NCI-H146 treated with DMSO at 0.1 percent for 48 hours (cell line): ENCODE measurements around the gene LIMS1.
A peak's percentile ranks its signal among the peaks of the same experiment; 100 is the strongest.

ENCODE experiments used
- DNase-seq: peaks from one replicate; lab custom pipeline; 2025; ENCODE audit not compliant: unreplicated experiment; lab: John Stamatoyannopoulos, UW

Gene LIMS1

DNA sequence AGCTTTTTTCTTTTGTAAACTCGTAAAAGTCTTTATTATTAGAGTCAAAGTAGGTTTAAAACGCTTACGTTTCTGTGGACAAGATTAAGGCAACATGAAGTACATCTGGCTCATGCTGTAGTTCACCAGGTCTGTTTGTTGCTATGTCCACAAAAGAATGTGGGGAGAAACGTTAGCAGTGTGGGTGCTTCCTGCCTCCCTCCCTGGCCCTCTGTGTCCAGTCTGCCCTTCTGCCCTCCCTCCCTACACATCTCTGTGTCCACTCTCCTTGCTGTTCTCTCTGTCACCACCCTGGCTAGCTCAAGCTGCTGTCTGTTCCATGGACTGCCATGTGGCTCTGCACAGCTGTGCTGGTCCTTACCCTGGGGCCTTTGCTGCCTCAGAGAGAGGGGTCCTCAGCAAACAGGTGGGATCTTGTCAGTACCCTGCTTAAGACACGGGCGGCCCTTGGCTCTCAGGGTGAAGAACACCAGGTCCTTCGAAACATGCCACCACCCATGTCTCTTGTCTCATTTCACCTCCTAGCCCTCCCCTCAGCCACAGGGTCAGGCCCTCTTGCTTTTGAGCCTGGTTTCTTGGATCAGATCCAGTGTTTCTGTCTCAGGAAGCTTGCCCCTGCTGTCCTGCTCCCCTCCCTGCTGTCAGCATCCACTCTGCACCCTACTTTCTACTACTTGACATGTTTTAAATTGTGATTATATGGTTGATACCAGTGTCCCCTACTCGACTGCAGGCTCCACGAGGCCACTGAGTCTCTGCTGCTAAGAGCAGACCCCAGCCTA is 79.2 kb downstream of the LIMS1 start:
- DNase-seq, result no peak

DNA sequence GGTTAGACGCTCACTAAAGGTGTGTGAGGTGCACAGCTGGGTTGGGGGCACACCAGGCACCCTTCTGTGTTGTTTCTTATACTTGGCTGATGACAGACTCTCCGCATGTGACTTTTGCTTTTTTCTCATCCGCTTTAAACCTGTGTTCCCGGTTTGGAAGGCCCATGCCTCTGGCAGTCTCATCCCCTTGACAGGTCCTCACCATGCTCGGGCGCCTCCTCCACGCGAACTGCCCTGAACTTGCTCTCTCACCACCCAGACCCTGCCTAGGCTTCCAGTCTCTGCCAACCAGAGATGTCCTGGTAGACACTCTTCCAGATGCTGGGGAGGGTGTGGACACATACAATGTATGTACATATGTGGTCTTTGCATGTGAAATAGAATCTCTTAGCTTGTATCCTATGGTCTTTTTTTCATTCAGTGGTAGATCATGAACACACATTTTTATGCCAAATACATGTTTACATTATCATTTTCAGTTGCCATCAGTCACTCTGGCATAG is 79.8 kb downstream of the LIMS1 start:
- no peak for DNase-seq

DNA sequence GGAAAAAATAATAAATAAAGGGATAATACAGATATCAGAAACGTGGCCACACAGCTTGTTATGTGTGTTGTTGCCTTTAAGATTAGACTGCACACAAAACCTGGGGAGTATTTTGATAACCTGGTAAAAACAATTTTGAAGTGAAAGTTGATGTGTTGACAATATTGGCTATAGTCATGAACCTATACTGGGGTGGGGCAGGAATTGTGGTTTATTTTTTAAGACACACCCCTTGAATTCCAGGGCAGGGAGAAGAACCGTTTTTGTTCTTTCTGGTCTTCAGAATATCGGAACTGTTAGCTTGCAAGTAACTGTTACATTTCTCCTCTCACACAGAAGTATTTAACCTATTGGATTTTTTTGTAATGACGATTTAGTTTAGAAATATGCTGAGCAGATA is 80.4 kb downstream of the LIMS1 start:
- DNase-seq, result no peak

DNA sequence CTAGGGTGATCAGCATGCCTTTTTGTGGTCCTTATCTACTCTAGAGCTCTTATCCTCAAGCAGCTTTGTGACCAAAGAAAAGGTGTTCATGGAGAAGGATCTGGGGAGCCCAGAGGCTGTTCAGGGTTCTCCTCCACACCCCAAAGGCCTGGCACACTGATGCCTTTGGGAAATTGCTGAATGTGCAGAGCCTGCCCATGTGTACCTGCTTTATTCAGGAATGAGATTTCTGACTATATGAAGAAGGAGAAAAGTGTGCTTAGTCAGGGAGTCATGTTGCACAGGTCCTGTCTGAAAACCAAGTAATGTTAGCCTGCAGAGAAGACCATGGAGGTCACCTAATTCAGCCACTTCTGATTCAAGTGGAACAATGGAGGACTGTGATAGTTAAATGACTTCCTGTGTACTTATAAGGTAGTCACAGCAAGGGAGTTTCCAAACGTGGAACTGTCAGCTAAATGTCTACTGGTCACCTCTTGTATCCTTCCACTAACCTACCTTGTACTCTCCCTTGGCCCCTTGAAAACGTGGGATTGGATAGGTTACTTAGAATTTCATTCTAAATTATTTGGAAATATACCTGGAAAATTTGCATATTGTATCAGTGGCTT is 81.3 kb downstream of the LIMS1 start:
- DNase-seq, result peak; percentile 84

DNA sequence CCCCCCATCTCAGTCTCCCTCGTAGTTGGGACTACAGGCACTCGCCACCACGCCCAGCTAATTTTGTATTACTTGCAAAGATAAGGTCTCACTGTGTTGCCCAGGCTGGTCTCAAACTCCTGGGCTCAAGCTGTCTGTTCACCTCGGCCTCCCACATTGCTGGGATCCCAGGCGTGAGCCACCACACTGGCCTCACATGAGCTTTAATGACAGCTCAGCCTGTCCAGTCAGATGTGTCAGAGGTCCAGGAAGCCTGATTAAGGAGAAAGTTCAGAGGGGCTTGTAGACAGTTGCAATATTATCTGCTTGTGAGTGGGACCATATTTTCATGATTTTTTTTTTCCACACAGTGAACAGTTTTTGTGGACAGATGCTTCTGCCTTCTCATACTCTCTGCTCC is 82.0 kb downstream of the LIMS1 start:
- DNase-seq, result no peak

DNA sequence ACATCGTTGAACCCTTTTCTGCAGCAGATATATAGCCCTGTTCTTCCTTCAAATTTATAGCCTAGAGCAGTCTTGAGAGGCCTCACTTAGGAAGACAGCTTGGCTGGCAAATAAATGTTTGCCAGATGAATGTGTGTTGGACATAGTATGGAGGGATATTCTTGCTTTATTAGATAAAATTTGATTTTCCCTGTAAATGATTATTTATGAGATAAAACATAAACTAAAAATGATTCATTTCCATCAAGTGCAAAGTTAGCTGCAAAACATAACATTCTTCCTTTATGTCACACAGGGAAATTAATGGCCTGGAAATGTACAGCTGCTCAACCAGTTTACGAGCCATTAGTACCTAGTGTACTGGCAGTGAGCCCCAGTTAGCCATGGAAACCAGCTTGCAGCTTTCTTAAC is 82.5 kb downstream of the LIMS1 start:
- DNase-seq, result peak; percentile 67

DNA sequence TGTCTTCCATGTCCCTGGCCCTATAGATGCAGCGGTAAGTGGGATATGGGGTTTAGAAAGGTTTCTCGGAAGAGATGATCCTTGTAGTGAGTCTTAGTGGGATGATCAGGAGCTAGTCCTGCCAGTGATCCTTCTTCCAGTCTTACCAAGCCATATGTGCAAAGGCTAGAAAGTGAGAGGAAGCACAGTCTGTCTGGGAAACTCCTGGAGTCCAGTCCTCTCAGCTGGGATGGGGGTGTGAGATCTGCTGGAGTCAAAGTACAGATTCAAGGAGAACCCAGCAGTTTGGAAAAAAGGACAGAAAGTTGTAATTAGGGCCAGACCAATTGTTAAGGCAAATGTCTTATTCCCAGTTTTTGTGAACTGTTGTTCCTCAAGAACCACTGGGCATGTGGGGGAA is 83.3 kb downstream of the LIMS1 start:
- DNase-seq, result no peak

DNA sequence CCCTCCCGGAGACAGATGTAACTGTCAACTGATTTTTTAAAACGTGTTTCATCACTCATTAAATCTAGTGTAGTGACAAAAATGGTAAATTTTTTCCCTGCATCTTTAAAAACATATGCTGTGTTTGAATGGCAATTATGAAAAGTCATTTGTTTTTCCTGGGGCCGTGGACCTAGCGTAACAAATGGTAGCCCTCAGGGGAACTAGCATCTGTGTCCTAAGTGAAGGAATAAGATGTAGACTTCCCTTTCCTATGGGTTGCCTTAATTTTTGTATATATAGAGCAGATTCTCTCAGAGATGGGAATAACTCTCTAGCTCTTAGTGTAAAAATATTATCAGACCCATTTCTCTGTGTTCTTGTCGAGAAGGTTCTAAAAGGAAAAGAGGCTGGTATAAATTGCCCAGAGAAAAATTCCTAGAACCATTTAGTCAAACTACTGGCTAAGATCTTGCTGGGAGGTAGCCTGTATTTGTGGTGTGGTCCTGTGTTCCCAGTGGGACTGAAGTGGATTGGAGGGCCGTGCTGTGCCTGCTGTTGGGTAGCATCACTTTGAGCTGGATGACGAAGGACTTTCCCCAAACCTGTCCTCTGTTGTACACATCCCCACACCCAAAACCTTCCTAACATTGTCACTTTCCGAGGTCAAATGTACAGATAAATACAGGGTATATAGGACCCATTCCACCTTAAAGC is 85.8 kb downstream of the LIMS1 start:
- DNase-seq, result no peak

DNA sequence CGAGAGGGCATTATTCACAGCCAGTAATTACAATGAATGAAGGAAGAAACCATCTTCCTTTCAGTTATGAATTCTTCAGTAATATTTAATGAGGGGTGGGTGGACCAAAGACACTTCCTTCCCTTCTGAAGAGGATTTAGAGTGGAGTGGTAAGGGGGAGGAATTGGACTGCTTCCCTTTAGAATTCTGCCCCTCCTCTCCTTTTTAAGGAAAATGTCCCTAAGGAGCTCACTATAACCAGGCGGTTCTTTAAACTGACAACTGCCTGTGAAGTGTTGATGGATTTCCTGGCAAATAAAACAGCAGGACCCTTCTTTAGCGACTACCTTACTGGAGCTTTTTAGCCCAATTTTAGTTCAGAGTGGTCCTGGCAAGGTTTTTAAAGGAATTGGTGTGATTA is 86.4 kb downstream of the LIMS1 start:
- peak; percentile 49 for DNase-seq

DNA sequence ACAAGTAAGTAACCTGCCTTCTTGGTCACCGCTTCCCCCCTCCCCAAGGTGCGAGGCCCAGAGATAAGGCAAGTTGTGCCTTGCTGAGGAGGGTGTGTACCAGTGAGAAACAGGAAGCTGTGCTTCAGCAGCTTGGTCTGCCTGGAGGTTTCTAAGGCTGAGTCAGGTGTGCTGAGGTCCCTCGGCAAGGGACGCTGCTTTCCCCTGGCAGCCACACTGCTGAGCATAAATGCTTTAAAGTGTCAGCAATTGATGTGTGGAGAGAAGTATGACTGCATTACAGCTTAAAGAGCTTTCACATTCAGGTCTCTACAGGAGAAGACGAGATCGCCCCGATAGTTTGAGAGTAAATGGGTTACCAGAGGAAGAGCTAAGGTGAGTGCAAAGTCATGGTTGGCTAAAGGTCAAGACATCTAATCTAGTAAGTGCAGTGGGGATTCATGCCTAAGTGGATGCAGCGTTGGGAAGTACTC is 86.9 kb downstream of the LIMS1 start:
- peak; percentile 70 for DNase-seq

DNA sequence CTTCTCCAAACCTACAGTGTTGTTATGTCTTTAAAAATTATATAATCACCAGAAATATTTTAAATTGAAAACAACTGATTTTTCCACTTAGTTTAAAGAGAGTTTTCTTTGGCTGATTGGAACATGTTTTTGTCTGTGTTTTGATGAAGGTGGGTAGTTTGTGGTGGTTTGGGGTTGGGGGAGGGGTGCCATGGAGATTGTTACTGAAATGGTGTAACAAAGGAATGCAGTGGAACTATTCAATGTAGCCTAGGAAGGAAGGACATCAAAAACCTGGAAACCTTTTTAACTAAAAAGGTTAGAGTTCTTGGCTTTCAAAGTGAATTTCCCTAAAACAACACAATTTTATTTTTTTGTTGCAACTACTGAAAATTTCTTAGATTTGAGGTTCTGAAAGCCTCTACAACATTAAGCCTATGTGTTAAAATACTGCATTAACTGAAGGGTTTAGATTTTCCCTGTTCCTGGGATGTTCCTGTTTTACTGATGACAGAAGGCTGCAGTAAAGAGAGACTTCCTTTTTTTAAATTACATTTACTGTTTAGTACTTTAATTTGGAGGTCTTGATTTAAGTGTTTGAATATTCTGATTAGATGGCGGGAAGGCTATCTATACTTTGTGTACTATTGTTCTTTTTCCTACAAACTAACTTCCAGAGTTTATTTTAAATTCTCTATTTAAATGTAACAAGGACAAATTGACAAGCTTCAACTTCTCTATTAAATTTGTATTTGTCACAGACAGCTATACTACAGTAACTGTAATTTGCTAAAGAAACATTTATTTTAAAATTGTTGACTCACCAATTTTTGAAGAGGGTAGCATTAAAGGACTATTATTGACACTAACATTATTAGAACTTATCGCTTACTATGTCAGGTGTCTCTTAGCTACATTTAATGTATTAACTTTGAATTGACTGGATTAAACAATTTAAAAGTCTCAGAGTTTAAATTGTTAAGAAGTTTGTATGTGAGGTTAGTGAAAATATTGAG is 87.7 kb downstream of the LIMS1 start:
- DNase-seq, result peak; percentile 48

DNA sequence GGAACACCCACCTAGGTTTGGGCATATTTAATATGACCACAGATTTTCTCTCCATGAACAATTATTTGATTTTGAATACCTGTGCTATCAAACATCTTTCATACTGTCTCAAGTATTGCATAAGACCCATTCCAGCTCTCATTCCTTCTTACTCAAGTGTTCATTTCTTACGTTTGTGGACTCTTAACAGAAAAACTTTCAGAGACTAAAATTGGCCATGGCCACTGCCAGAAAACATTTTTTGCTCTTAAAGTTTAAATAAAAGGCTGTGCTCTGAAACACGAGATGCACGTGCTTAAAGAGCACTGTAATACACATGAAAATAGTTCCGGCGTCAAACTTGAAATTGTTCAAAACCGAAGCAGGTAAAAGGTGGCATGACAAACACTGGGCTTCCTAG is 89.3 kb downstream of the LIMS1 start:
- no peak for DNase-seq

DNA sequence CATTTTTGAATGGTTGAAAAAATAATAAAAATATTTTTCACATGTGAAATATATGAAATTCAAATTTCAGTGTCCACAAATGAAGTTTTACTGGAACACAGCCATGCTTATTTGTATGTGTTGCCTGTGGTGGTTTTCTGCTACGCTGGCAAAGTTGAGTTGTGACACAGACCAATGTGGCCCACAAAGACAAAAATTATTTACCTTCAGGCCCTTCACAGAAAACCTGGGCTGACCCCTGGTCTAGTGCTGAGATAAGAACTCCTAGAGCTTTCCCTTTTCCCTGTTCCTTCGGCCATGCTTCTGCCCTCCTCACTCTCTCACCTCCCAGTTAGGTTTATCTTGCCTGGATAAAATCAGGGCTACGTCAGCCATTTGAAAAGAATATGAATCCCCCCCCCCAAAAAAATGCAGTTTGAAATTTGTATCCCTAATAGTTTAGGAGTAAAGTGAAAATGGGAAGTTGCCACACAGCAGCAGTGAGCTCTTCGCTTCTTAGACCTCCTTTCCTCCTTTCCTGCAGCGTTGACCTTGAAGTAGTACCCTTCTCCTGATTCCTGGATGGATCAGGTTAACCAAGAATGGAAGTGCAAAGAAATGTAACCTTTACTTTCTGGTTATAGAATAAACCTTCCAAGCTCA is 91.0 kb downstream of the LIMS1 start:
- no peak for DNase-seq

DNA sequence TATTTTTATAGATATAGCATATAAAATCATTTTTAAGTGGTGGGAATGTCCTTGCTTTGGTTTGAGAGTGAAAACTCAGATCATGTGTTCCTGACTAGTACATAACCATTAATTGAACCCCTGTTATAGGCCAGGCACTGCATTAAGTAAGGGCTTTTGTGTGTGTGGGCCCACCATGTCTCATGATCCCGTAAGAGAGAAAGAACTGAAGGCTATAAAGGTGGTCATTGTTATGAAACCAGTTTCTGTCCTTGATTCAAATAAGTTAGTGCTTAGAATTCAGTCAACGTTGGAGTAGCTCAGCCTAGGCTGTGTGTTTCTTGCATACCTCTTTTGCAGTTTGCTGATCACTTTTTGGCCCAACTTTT is 91.5 kb downstream of the LIMS1 start:
- no peak for DNase-seq

DNA sequence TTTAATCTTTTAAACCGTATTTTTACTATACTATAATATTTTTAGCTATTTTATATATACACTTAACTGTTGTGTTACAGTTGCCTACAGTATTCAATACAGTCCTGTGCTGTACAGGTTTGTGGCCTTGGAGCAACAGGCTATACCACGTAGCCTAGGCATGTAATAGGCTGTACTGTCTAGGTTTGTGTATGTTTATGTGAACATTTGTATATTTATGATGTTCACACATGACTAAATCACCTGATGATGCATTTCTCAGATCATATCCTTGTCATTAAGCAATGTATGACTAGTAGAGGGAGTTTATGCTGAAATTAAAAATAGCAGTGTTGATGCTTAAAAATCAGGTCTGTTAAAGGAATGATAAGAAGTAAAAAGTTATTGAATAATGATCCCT is 92.7 kb downstream of the LIMS1 start:
- DNase-seq, result no peak

DNA sequence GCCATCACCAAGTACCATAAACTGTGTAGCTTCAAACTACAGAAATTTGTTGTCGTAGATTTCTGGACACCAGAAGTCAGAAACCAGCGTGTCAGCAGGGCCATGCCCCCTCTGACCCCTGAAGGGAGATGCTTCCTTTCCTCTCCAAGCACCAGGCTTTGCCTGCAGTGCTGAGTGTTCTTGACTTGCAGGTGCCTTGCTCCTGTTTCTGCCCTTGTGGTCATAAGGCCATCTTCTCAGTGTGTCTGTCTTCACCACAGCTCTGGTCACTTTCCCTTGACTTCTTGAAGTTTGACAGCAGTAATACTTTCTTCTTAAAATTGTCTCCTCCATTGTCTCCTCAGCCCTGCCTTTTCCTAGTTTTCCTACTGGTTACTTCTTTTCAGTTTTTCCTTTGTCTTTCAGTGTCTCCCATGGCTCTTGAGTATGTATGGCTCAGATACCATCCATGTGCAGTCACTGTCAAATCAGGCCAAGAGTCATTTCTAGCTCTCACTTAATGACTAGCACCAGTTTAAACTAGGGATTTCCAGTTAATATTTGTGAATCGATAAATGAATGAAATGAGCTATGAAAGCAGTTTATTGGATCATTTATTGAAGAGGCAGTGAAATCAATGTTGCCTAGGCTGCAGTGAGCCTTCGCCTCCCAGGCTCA is 93.8 kb downstream of the LIMS1 start:
- DNase-seq, result no peak

DNA sequence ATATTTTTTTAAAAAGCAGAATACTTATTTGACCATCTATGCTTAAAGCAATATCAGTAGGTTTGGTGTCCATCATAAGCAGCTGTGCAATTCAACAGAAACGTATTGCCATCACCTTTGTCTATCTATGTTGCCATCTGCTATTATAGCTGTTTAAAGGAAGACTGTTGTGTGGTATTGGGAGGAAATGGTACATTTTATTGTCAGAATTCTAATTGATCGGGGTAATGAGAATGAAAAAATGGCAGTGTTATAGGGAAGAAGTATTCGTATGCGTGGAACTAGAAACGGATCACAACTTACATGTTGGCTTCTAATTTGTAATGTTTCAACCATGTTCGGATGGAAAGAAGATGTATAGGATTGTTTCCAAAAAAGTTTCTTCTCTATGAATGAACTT is 94.7 kb downstream of the LIMS1 start:
- DNase-seq, result no peak

DNA sequence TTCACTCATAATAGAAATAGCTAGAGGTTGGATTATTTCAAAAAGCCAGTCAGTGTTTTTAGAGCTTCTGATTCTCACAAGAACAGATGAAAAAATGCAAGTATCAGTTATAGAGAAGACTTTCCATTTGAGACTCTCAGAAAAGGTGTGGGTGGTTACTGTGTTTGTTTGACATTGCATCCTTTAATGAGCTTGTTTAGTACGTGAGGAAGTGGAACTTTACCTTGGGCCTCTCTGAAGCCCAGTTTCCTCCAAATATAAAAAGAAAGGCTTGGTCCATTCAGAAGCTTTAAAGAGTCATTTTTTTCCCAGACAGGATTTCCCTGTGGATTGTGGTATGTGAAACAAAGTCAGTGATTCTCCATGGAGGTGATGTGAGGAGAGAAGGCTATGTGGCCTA is 95.1 kb downstream of the LIMS1 start:
- DNase-seq, result no peak

DNA sequence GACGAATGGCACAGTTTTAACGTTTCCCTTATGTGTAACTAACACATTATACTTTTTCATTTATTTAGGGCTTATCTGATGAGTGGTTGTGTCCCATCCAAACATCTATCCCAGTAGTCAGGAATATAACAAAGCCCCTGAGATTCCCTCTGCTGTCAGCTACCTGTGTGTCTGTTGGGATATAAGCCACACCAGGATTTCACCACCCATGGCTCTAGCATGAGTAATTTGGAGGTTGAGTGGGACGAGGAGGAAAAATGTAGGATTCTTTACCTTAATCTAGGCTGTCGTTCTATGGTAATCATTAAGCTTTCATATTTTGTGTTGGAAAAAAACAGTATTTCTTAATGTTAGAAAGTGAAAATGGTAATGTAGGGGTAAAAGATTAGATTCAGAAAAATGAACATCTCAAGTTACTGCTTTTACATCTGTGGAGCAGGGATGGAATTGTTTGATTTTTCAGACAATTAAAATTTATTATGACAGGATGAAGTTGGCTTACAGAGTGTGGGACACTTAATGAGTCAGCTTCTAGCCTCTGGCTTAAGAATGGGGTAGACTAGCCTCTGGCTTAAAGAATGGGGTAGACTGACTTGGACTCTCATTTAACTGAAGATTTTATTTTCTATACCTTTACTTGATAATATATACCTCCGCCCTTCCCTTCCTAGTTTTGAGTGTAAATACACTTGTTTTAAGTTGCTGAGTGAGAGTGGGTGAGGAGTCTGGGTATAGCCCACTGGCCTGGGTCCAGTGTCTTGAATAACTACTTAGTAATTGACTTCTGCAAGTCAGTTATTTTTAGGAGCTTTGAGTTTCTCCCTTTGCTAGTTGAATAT is 96.5 kb downstream of the LIMS1 start:
- no peak for DNase-seq
